ENCODE data around the gene C11orf87.

The C11orf87 gene

GRCh38 chr11:109421981-109422869 is at the start of gene C11orf87:
TSS of gene C11orf87 (plus strand) at chr11:109422190. CDS start at chr11:109423634, 1,444 bp downstream.
- no peak for DNase-seq

- no peak for DNase-seq
Measured at GRCh38 chr11:109374032-109374431, 48.0 kb upstream of the C11orf87 start.

DNA sequence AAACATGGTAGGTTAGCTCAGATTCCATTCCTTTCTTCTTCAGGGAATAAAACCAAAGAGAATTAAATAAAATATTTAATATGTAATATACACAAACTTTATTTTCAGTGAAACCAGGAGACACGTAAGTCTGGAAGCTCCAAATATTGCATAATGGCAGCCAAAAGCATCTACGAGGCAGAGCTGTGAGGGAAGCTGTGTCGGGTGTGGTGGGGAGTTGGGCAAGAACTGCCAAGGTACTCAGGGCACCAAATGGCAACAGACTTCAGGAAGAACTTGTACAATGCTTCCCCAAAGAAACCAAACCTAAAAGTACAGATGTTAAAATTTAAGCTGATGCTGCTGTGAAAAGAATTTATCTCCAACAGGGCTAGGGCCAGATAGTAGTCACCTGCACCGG is 47.5 kb upstream of the C11orf87 start:
- DNase-seq = no peak

DNA sequence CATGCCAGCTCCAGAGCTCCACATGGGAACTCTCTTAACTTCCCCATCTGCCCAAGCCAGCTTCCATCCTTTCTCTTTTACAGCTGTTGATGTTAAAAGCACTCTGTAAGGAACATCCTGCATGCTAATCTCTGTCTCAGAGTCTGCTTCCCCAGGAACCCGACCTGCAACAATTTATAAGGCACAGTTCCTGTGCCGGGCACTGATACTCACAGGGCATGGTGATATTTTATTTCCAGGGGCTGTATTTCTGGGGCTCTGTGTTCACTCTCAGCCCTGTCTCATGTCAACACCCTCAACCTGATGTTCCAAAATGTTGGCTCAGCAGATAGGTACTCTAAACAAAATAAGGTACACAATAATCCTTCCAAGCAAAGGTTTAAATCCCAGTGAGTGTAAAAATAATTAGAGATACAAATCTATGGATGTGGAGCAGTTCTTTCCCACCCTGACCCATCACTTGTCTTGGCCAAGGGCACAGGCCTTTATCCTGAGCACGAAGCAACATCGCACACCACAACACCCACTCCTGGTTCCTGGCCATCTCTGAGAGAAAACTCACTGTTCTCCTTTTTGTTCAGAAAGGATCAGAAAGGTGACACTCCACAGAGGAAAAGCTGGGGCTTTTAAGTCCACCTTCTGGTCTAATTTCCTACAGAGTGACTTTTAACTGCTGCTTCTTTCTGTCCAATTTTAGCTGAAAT is 44.8 kb upstream of the C11orf87 start:
- no peak for DNase-seq

DNA sequence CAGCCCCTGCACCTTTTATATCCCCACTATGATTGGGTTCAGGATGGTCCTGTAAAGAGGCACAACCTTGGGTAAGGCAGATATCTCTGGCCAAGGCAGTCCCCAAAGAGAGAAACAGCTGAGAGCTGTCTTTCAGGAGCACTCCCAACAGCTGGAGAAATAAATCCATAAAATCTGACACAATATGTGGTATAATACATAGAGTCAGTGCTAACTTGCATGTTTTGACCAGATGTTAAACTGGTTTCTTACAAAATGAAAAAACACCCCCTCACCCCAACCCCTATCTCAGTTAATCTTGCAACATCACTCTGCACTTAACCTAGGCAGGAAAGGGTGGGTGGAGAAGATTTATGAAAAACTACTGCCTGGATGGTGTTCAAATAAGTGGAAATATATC is 44.0 kb upstream of the C11orf87 start:
- DNase-seq = no peak

GRCh38 chr11:109383306-109383705 is 38.7 kb upstream of the C11orf87 start:
- DNase-seq = no peak

DNA sequence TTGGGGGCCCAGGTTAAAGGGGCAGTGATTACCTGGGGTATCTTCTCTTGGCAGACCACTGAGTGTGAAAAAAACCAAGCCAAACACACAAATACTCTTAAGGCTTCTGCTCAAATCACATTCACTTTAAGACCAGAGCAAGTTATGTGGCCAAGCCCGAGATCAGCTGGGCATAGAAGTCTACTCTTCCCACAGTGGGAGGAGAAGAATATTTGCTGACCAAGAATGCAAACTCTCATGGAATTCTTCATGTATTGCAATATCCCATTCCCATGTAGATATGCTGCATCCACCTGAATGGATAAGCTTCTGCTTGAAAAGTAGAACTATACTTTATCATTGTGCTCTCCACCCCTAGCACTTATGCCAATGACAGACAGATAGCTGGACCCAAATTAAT is 37.1 kb upstream of the C11orf87 start:
- DNase-seq = no peak

GRCh38 chr11:109388982-109389381 is 33.0 kb upstream of the C11orf87 start:
- no peak for DNase-seq

DNA sequence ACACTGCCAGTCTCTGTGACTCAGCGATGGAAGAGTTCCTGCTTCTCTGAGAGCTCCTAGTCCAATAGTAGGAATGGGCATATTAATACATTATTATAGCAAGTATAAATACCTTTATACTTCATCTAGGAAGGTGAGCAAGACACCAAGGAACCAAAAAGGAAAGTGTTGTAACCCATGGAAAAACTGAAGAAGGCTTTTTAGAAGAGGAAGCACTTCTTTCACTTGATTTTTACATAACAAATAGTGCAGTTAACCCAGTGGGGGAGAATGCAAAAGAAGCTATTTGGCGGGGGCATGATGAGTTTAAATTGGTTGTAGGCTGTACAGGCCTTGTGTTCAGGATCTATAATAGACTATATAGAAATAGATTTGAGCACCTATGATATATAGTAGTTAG is 31.2 kb upstream of the C11orf87 start:
- DNase-seq = no peak

DNA sequence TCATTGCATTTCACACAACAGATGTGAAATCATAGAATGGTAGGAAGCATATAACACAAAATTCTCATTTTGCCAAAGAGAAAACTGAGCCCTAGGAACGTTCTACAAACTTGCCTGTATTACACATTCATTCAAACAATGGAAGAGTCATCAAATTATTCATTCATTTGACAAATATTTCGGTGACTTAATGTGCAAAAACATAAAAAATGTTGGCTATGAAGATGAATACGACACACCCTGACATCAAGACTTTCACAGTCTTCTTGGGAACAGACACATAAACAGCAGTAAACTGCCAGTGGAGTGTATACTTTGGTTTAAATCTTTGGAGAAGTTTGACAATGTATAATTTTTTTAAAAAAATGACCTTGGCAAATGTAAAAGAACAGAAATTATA is 20.4 kb upstream of the C11orf87 start:
- DNase-seq = no peak

DNA sequence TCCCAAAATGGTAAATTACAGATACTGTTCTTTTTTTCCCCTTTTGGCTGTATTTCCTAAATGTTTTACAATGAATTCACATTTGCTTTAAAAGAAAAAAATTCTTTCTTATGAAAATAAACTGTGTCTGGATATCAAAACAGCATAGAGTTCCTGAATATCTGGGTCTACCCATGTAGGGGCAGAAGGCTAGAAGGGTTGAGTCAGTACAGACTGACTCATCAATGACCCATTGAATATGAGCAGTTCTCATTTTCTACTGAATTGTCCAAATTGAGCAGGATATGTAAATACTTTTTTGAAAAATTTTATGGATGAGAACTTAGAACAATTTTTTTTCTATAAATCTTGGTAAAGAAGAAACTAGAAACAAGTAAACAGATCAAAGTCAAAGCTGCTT is 16.3 kb upstream of the C11orf87 start:
- no peak for DNase-seq

- DNase-seq = no peak
Measured at GRCh38 chr11:109416601-109417000, 5.4 kb upstream of the C11orf87 start.

- no peak for DNase-seq
Measured at GRCh38 chr11:109422870-109423465, 978 bp downstream of the C11orf87 start.

GRCh38 chr11:109423466-109424190 is 1.6 kb downstream of the C11orf87 start:
- DNase-seq = no peak

DNA sequence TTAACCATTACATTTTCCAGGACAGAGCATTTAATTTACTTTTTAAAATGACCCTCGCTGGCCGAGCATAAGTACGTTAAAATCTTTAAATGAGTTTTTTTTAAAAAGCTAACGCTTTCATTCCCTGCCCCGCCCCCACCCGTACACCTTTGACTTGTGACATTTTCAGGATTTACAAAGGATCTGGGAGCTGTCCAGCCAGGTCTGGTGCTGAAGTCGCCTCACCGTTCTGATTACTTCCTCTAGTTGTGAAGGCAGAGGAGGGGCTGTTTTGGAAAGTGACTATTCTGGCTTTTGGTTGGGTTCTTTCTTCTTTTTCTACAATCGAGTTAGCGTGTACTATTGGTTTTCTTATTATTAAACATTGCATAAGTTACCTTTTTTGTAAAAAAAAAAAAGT is 2.9 kb downstream of the C11orf87 start:
- no peak for DNase-seq

DNA sequence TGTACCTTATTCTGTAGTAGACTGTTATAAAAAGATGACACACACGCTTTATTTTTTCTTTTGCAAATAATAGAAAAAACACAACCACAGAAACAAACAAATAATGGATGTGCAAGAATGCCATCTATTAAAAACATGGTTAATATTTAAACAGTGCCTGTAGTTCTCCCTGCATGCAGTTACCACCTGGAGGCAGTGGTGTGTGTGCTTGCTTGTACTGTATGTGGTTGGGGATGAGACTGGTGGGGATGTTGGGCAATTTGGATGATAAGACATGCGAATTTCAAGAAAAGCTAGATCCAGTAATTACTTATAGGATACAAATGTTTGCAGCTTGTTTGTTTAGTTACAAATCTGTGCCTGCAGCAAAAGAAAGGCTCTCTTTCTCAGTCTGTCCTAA is 3.6 kb downstream of the C11orf87 start:
- no peak for DNase-seq

DNA sequence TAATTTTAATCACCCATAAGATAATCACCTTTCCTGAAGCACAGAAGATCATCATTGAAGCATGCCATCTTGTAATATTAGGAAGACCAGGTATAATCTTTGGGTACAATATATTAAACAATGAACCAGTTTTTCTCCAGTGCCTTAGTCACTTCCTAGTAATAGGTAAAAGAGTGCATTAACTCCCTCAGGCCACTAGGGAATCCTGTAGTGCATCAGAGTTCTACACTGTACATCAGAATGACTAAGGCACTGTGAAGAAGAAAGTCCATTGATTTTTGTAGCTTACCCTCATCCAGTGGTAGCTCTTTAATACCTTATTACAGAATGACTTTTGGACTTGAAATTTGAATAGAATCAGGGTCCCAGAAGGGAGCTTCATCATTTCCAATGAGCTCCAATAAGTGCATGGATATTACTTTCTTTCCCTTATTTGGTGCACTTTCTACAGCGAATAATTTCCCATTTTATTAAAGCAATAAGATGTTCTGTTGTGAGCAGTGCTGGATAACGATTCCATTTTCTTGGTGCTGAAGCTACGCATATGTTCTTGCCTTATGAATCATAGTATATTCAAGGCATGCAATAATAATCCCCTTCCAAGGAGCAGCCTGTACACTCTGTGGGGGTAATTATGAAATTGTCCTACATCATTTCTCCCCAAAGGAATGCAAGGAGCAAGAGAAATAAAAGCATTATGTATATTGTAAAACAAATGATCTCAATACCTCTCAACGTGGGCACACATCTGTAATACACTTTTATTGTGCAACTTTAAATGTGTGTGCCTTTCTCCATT is 4.7 kb downstream of the C11orf87 start:
- no peak for DNase-seq

GRCh38 chr11:109432105-109432504 is 10.1 kb downstream of the C11orf87 start:
- DNase-seq = no peak

DNA sequence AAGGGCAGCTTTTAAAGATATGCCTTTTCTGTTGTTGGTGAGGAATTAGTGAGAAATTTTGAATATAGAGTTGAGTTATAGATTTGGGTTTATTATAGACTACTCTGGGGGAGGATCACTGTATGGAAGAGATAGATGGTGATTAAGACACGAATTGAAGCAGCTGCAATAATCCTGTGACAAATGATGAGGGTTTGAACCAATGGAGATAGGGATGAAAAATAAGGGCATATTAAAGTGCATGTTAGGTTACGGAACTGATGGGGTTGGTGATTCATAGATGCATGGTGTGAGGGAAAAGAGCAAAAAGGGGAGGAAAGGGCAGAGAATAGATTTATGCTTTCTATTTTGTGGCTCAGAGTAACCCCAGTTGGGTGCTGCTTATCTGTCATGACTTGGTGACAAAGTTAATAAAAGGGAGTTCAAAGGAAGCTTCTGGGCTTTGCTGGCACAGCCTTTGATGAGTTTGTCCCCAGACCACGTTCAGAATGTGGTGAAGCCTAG is 11.8 kb downstream of the C11orf87 start:
- DNase-seq = no peak

GRCh38 chr11:109435121-109435742 is 13.2 kb downstream of the C11orf87 start:
- no peak for DNase-seq

GRCh38 chr11:109439684-109440083 is 17.7 kb downstream of the C11orf87 start:
- DNase-seq = no peak

GRCh38 chr11:109443052-109443451 is 21.1 kb downstream of the C11orf87 start:
- DNase-seq = no peak
